ENCODE measurements around the gene FAM98C.

DNA sequence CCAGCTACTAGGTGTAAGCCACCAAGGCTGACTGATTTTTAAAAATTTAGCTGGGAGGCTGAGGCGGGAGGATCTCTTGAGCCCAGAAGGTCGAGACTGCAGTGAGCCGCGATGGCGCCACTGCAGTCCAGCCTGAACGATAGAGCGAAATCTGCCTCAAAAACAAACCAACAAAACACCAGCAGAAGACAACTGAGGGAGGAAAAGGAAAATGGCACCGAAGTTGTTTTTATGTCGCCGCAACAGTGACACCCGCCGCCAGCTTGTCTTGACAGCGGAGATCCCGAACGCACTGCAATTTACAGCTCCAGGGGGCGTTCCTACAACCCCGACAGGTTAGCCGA lies 298 bp upstream of the FAM98C start:
- TF ChIP-seq, protein P1, sequence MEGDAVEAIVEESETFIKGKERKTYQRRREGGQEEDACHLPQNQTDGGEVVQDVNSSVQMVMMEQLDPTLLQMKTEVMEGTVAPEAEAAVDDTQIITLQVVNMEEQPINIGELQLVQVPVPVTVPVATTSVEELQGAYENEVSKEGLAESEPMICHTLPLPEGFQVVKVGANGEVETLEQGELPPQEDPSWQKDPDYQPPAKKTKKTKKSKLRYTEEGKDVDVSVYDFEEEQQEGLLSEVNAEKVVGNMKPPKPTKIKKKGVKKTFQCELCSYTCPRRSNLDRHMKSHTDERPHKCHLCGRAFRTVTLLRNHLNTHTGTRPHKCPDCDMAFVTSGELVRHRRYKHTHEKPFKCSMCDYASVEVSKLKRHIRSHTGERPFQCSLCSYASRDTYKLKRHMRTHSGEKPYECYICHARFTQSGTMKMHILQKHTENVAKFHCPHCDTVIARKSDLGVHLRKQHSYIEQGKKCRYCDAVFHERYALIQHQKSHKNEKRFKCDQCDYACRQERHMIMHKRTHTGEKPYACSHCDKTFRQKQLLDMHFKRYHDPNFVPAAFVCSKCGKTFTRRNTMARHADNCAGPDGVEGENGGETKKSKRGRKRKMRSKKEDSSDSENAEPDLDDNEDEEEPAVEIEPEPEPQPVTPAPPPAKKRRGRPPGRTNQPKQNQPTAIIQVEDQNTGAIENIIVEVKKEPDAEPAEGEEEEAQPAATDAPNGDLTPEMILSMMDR (IDR thresholded peaks at IDR 0.05; ENCODE audit: borderline replicate concordance, extremely low read depth, low read length, poor library complexity, severe bottlenecking), result no peak
- no peak for TF ChIP-seq EZH2 (IDR thresholded peaks at IDR 0.05; ENCODE audit: borderline replicate concordance, low read depth, low read length, severe bottlenecking)
